Measurements from ENCODE around the gene LRRC52. TPM values are rescaled to one million over a fixed set of nuclear protein-coding genes. Genes with fewer than 3 reads are reported as not detected.

Gene LRRC52
- total and polyA plus RNA-seq, 9 of the 15 experiments (the other 6 are each of a cell fraction or from before 2014, with no cell fraction given) = not detected

- H3K9ac ChIP-seq (ENCODE audit: insufficient read depth in 1 of 2, low read depth in 2 of 2, low read length in 2 of 2) = no peak overlapping the region
- in situ Hi-C loops (cut with MboI) (loop anchor here (25.0 kb wide), 1 partner anchor 438 kb away; no protein-coding TSS in a partner anchor), intact Hi-C loops (cut with micrococcal nuclease) (no loop called here)
- H2AFZ ChIP-seq (ENCODE audit: low read depth, low read length) = no peak overlapping the region
- no peaks in the 10 kb centered on the region for H3K36me3 ChIP-seq (ENCODE audit: control insufficient read depth, insufficient read depth, low read length)
- H3K4me1 ChIP-seq (replicated peaks in 1 of 2; ENCODE audit: control insufficient read depth in 2 of 2, insufficient read depth in 2 of 2, low read length in 2 of 2) = no peaks in the 10 kb centered on the region
- H3K9me1 ChIP-seq (ENCODE audit: control insufficient read depth, insufficient read depth, low read length) = no peaks in the 10 kb centered on the region
- H3K27me3 ChIP-seq (ENCODE audit: control insufficient read depth in 2 of 2, insufficient read depth in 2 of 2, low read length in 2 of 2) = peaks cover 2 to 8% of the 10 kb centered on the region in 2 experiments; a peak in 4 of 5 replicates
- no peak overlapping the region for H3K4me3 ChIP-seq
- no peak for DNase-seq (ENCODE audit: extremely low read depth in 1 of 4, low spot score in 3 of 4)
- ATAC-seq = no peak
- no peaks in the 10 kb centered on the region for H3K9me3 ChIP-seq (replicated peaks; ENCODE audit: control insufficient read depth, insufficient read depth, low read depth, low read length)
- CTCF ChIA-PET (ENCODE audit: low intra/inter-chr PET ratio) = no interaction called here
- no peak for TF ChIP-seq KLF1 (tag; IDR thresholded peaks at IDR 0.05)
- no peak for TF ChIP-seq SMARCA5 (IDR thresholded peaks at IDR 0.05)
- no peak for TF ChIP-seq TARDBP (IDR thresholded peaks at IDR 0.05)
- TF ChIP-seq, protein P1, sequence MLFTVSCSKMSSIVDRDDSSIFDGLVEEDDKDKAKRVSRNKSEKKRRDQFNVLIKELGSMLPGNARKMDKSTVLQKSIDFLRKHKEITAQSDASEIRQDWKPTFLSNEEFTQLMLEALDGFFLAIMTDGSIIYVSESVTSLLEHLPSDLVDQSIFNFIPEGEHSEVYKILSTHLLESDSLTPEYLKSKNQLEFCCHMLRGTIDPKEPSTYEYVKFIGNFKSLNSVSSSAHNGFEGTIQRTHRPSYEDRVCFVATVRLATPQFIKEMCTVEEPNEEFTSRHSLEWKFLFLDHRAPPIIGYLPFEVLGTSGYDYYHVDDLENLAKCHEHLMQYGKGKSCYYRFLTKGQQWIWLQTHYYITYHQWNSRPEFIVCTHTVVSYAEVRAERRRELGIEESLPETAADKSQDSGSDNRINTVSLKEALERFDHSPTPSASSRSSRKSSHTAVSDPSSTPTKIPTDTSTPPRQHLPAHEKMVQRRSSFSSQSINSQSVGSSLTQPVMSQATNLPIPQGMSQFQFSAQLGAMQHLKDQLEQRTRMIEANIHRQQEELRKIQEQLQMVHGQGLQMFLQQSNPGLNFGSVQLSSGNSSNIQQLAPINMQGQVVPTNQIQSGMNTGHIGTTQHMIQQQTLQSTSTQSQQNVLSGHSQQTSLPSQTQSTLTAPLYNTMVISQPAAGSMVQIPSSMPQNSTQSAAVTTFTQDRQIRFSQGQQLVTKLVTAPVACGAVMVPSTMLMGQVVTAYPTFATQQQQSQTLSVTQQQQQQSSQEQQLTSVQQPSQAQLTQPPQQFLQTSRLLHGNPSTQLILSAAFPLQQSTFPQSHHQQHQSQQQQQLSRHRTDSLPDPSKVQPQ (CRISPR knock-in tag; IDR thresholded peaks at IDR 0.05; ENCODE audit: borderline replicate concordance) = no peak
- no peak for TF ChIP-seq RBM15 (IDR thresholded peaks at IDR 0.05; ENCODE audit: insufficient read depth, low read length)
- TF ChIP-seq POLR2A (conservative IDR thresholded peaks at IDR 0.05) = no peak
- TF ChIP-seq, protein P2, sequence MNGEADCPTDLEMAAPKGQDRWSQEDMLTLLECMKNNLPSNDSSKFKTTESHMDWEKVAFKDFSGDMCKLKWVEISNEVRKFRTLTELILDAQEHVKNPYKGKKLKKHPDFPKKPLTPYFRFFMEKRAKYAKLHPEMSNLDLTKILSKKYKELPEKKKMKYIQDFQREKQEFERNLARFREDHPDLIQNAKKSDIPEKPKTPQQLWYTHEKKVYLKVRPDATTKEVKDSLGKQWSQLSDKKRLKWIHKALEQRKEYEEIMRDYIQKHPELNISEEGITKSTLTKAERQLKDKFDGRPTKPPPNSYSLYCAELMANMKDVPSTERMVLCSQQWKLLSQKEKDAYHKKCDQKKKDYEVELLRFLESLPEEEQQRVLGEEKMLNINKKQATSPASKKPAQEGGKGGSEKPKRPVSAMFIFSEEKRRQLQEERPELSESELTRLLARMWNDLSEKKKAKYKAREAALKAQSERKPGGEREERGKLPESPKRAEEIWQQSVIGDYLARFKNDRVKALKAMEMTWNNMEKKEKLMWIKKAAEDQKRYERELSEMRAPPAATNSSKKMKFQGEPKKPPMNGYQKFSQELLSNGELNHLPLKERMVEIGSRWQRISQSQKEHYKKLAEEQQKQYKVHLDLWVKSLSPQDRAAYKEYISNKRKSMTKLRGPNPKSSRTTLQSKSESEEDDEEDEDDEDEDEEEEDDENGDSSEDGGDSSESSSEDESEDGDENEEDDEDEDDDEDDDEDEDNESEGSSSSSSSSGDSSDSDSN (IDR thresholded peaks at IDR 0.05; ENCODE audit: borderline replicate concordance in 1 of 2, low read depth in 2 of 2, low read length in 2 of 2) = no peak
- no peak for TF ChIP-seq ARNT (IDR thresholded peaks at IDR 0.05)
- no peak for TF ChIP-seq ZNF668 (CRISPR knock-in tag; IDR thresholded peaks at IDR 0.05)
- no peak for TF ChIP-seq ZNF174 (CRISPR knock-in tag; IDR thresholded peaks at IDR 0.05)
- TF ChIP-seq, protein P3, sequence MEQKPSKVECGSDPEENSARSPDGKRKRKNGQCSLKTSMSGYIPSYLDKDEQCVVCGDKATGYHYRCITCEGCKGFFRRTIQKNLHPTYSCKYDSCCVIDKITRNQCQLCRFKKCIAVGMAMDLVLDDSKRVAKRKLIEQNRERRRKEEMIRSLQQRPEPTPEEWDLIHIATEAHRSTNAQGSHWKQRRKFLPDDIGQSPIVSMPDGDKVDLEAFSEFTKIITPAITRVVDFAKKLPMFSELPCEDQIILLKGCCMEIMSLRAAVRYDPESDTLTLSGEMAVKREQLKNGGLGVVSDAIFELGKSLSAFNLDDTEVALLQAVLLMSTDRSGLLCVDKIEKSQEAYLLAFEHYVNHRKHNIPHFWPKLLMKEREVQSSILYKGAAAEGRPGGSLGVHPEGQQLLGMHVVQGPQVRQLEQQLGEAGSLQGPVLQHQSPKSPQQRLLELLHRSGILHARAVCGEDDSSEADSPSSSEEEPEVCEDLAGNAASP (IDR thresholded peaks at IDR 0.05) = no peak
- TF ChIP-seq, protein P4, sequence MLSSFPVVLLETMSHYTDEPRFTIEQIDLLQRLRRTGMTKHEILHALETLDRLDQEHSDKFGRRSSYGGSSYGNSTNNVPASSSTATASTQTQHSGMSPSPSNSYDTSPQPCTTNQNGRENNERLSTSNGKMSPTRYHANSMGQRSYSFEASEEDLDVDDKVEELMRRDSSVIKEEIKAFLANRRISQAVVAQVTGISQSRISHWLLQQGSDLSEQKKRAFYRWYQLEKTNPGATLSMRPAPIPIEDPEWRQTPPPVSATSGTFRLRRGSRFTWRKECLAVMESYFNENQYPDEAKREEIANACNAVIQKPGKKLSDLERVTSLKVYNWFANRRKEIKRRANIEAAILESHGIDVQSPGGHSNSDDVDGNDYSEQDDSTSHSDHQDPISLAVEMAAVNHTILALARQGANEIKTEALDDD (IDR thresholded peaks at IDR 0.05) = no peak
- TF ChIP-seq TGIF2 (CRISPR knock-in tag; IDR thresholded peaks at IDR 0.05) = no peak
- TF ChIP-seq ESRRA (IDR thresholded peaks at IDR 0.05; ENCODE audit: borderline replicate concordance, low read depth) = no peak
- no peak for TF ChIP-seq RFX1 (IDR thresholded peaks at IDR 0.05)
- BruUV-seq (replicated peaks) = no TSS peak
- no peak overlapping the region for H3K4me2 ChIP-seq (ENCODE audit: insufficient read depth, low read length)
- no peak overlapping the region for H3K27ac ChIP-seq (ENCODE audit: extremely low read depth, low read depth, low read length)
- no peaks in the 10 kb centered on the region for H4K20me1 ChIP-seq (replicated peaks; ENCODE audit: control insufficient read depth, insufficient read depth, low read length)
- POLR2A ChIA-PET = interaction anchor here (1.2 kb wide), 1 partner anchor 8 kb away, joined by 5 read pairs; no protein-coding TSS in a partner anchor
- H3K79me2 ChIP-seq (ENCODE audit: control insufficient read depth, insufficient read depth, low read length) = no peaks in the 10 kb centered on the region
- FAIRE-seq = peak; percentile 63
- WGBS (ENCODE audit: insufficient coverage, low coverage, missing lambda C conversion rate) = 0% methylated on average over 4 of the region's 4 CpGs
Measured at GRCh38 chr1:165575468-165576099, 31.8 kb downstream of the LRRC52 start.
